T-helper 2 cell treated with Interferon-gamma antibody and Interleukin-4, amounts not matched to agents 100 ng/mL and 5 ng/mL, for 36 hours (primary cell): Measurements from ENCODE around the gene PAPSS2. TPM values are rescaled to one million over a fixed set of nuclear protein-coding genes. Genes with fewer than 3 reads are reported as not detected.
"Not testable (repeated sequence)": the region's sequence is repeated elsewhere in the genome, so short reads cannot be mapped to it uniquely, and the experiment has no call there.

Experiments
- intact Hi-C: fragments of 100-400 bp; cut with micrococcal nuclease; formaldehyde crosslinking; loops from one replicate; pipeline ENCODE4 v1.15.1; 2023
- total RNA-seq: library from RNA; stranded (reverse); gene quantifications from 2 replicates; pipeline ENCODE4 v1.2.3, GENCODE V29; 2022

The PAPSS2 gene
- 0.05 TPM in 1 of 2 replicates, not detected in the other for total RNA-seq

GRCh38 chr10:87659571-87660483 is at the start of gene PAPSS2:
TSS of gene PAPSS2 (plus strand) at chr10:87659878. CDS start at chr10:87659982, 104 bp downstream.
- intact Hi-C loops = loop anchor here (5.0 kb wide), 1 partner anchor 202 kb away; the partner anchor contains the start of genes KLLN and PTEN

GRCh38 chr10:87611341-87611740 is 48.3 kb upstream of the PAPSS2 start:
- intact Hi-C loops = not testable (repeated sequence)

GRCh38 chr10:87612115-87612514 is 47.6 kb upstream of the PAPSS2 start:
- intact Hi-C loops = no loop called here

GRCh38 chr10:87613751-87614150 is 45.9 kb upstream of the PAPSS2 start:
- intact Hi-C loops = no loop called here

- intact Hi-C loops = no loop called here
Measured at GRCh38 chr10:87615856-87616255, 43.8 kb upstream of the PAPSS2 start.

- intact Hi-C loops = no loop called here
Measured at GRCh38 chr10:87617503-87617902, 42.2 kb upstream of the PAPSS2 start.

- intact Hi-C loops = no loop called here
Measured at GRCh38 chr10:87618566-87619423, 40.9 kb upstream of the PAPSS2 start.

- intact Hi-C loops = no loop called here
Measured at GRCh38 chr10:87619705-87620104, 40.0 kb upstream of the PAPSS2 start.

GRCh38 chr10:87621440-87621839 is 38.2 kb upstream of the PAPSS2 start:
- intact Hi-C loops = not testable (repeated sequence)

GRCh38 chr10:87622314-87623004 is 37.2 kb upstream of the PAPSS2 start:
- intact Hi-C loops = no loop called here

- intact Hi-C loops = no loop called here
Measured at GRCh38 chr10:87623191-87623590, 36.5 kb upstream of the PAPSS2 start.

- intact Hi-C loops = no loop called here
Measured at GRCh38 chr10:87625661-87626060, 34.0 kb upstream of the PAPSS2 start.

- intact Hi-C loops = no loop called here
Measured at GRCh38 chr10:87626422-87626892, 33.2 kb upstream of the PAPSS2 start.

- intact Hi-C loops = no loop called here
Measured at GRCh38 chr10:87630171-87630570, 29.5 kb upstream of the PAPSS2 start.

GRCh38 chr10:87632454-87632853 is 27.2 kb upstream of the PAPSS2 start:
- intact Hi-C loops = no loop called here

- intact Hi-C loops = no loop called here
Measured at GRCh38 chr10:87634311-87634710, 25.4 kb upstream of the PAPSS2 start.

GRCh38 chr10:87635498-87636312 is 24.0 kb upstream of the PAPSS2 start:
- intact Hi-C loops = no loop called here

- intact Hi-C loops = no loop called here
Measured at GRCh38 chr10:87636313-87636915, 23.3 kb upstream of the PAPSS2 start.

- intact Hi-C loops = no loop called here
Measured at GRCh38 chr10:87639493-87639892, 20.2 kb upstream of the PAPSS2 start.

GRCh38 chr10:87640043-87640442 is 19.6 kb upstream of the PAPSS2 start:
- intact Hi-C loops = no loop called here
